GM19099 (cell line): ENCODE data around the gene TAMALIN.

Source experiments
- POLR2A ChIP-seq: IDR thresholded peaks from 3 replicates; pipeline ENCODE4 v1.6.1; 2011; ENCODE audit warnings: low read depth; ENCODE audit not compliant: insufficient read length; ENCODE audit errors: extremely low read depth

The TAMALIN gene

GRCh38 chr12:52006726-52007157 is at the start of gene TAMALIN:
Gene TAMALIN, plus strand, starts transcription at chr12:52006946. Its CDS starts 74 bp downstream, at chr12:52007020.
- TF ChIP-seq POLR2A: no peak

- no peak for TF ChIP-seq POLR2A
Measured at GRCh38 chr12:51958542-51958941, 48.2 kb upstream of the TAMALIN start.

GRCh38 chr12:51959211-51959610 is 47.5 kb upstream of the TAMALIN start:
- TF ChIP-seq POLR2A: no peak

GRCh38 chr12:51959921-51960320 is 46.8 kb upstream of the TAMALIN start:
- TF ChIP-seq POLR2A: no peak

GRCh38 chr12:51960488-51960887 is 46.3 kb upstream of the TAMALIN start:
- TF ChIP-seq POLR2A: no peak

- no peak for TF ChIP-seq POLR2A
Measured at GRCh38 chr12:51960890-51961289, 45.9 kb upstream of the TAMALIN start.

- no peak for TF ChIP-seq POLR2A
Measured at GRCh38 chr12:51961834-51962233, 44.9 kb upstream of the TAMALIN start.

- TF ChIP-seq POLR2A: no peak
Measured at GRCh38 chr12:51962737-51963136, 44.0 kb upstream of the TAMALIN start.

- no peak for TF ChIP-seq POLR2A
Measured at GRCh38 chr12:51963477-51963876, 43.3 kb upstream of the TAMALIN start.

GRCh38 chr12:51969643-51970042 is 37.1 kb upstream of the TAMALIN start:
- TF ChIP-seq POLR2A: no peak

- TF ChIP-seq POLR2A: no peak
Measured at GRCh38 chr12:51970904-51971646, 35.7 kb upstream of the TAMALIN start.

- no peak for TF ChIP-seq POLR2A
Measured at GRCh38 chr12:51971679-51972421, 34.9 kb upstream of the TAMALIN start.

- TF ChIP-seq POLR2A: no peak
Measured at GRCh38 chr12:51972422-51972812, 34.3 kb upstream of the TAMALIN start.

- TF ChIP-seq POLR2A: no peak
Measured at GRCh38 chr12:51972849-51973273, 33.9 kb upstream of the TAMALIN start.

GRCh38 chr12:51973560-51973959 is 33.2 kb upstream of the TAMALIN start:
- no peak for TF ChIP-seq POLR2A

GRCh38 chr12:51974646-51975045 is 32.1 kb upstream of the TAMALIN start:
- no peak for TF ChIP-seq POLR2A
